Prostate gland (tissue), 2 donors: ENCODE measurements around the gene NAMPT. TPM values are rescaled to one million over a fixed set of nuclear protein-coding genes. Genes with fewer than 3 reads are reported as not detected.
A peak's percentile ranks its signal among the peaks of the same experiment; 100 is the strongest.

Experiments
- DNase-seq: peaks from one replicate; pipeline ENCODE4 v3.0.0-alpha.2; 2019; ENCODE audit warnings: low spot score
- H3K27ac ChIP-seq, 2 donors: fragments of 200-600 bp; sonication (generic); 2 replicates each; pipeline ENCODE4 v1.5.1; 2017 to 2019
- H3K27me3 ChIP-seq: fragments of 200-600 bp; sonication (generic); replicated peaks from 2 replicates; pipeline ENCODE4 v1.5.1; 2019; ENCODE audit not compliant: insufficient read depth
- H3K36me3 ChIP-seq, 2 donors: fragments of 200-600 bp; sonication (generic); 1 replicate in 1 of 2; 2 replicates in 1 of 2; pipeline versions ENCODE4 v1.5.1 to v1.8.1; 2017 to 2019
- H3K4me1 ChIP-seq: fragments of 200-600 bp; sonication (generic); replicated peaks from 2 replicates; pipeline ENCODE4 v1.5.1; 2019
- H3K4me3 ChIP-seq, 2 donors: fragments of 200-600 bp; sonication (generic); 2 replicates each; pipeline ENCODE4 v1.5.1; 2017 to 2019
- H3K9me3 ChIP-seq: fragments of 200-600 bp; sonication (generic); 2 replicates; pipeline ENCODE4 v1.5.1; 2017
- CTCF ChIP-seq, 4 experiments: fragments of 200-600 bp in 2 of 4; fragments of 450-650 bp in 2 of 4; sonication (generic) in 2 of 4; IDR thresholded peaks; 1 replicate in 3 of 4; 2 replicates in 1 of 4; pipeline ENCODE4 v1.5.1; 2016 to 2019; ENCODE audit warnings: antibody characterized with exemption in 4 of 4, mild to moderate bottlenecking in 2 of 4, moderate library complexity in 2 of 4
- POLR2A ChIP-seq: fragments of 450-650 bp; IDR thresholded peaks from one replicate; pipeline ENCODE4 v1.6.1; 2016; ENCODE audit warnings: antibody characterized with exemption, mild to moderate bottlenecking
- POLR2AphosphoS5 ChIP-seq: sonication (generic); formaldehyde crosslinking; IDR thresholded peaks from one replicate; pipeline ENCODE4 v1.6.1; 2017; ENCODE audit warnings: antibody characterized with exemption
- WGBS: methylation state at CpG from one replicate; pipeline ENCODE4 v1.1.5; 2018; 5-methylcytosine and 5-hydroxymethylcytosine counted together
- intact Hi-C: fragments of 100-400 bp; cut with DNase I; formaldehyde crosslinking; loops from one replicate; pipeline ENCODE4 v1.14.2; 2022
- total RNA-seq, 2 donors: library from RNA; depleted of rRNA; stranded (reverse); fragments of >200 nt; gene quantifications; one replicate each; pipeline ENCODE4 v1.1.0, GENCODE V29; 2016

Gene NAMPT
- total RNA-seq, 2 donors from 2014 or later = 108 to 284 TPM

- no peaks in the 10 kb centered on the region for H3K9me3 ChIP-seq
- H3K4me3 ChIP-seq = no peak overlapping the region
- no peak overlapping the region for H3K27ac ChIP-seq
- H3K36me3 ChIP-seq = peaks cover 0 to 5% of the 10 kb centered on the region in 2 donors
- intact Hi-C loops = no loop called here
- H3K4me1 ChIP-seq = no peaks in the 10 kb centered on the region
- TF ChIP-seq POLR2A (no peak), POLR2AphosphoS5 (no peak), CTCF (IDR thresholded peaks at IDR 0.05) (no peak)
- DNase-seq = no peak
- 100% methylated on average over 4 of the region's 4 CpGs for WGBS
- no peaks in the 10 kb centered on the region for H3K27me3 ChIP-seq
Observed at GRCh38 chr7:106247841-106248240, 36.9 kb downstream of the NAMPT start.

- H3K9me3 ChIP-seq = no peaks in the 10 kb centered on the region
- DNase-seq = no peak
- no peaks in the 10 kb centered on the region for H3K4me1 ChIP-seq
- no peak overlapping the region for H3K4me3 ChIP-seq
- 84% methylated on average over 5 of the region's 5 CpGs for WGBS
- TF ChIP-seq CTCF (IDR thresholded peaks at IDR 0.05) (no peak), POLR2AphosphoS5 (no peak), POLR2A (no peak)
- H3K27me3 ChIP-seq = no peaks in the 10 kb centered on the region
- intact Hi-C loops = no loop called here
- no peak overlapping the region for H3K27ac ChIP-seq
- peaks cover 0 to 5% of the 10 kb centered on the region in 2 donors for H3K36me3 ChIP-seq
Observed at GRCh38 chr7:106246902-106247711, 37.7 kb downstream of the NAMPT start.

GRCh38 chr7:106243893-106244292, 40.9 kb downstream of the NAMPT start:
- H3K4me3 ChIP-seq = no peak overlapping the region
- H3K27ac ChIP-seq = no peak overlapping the region
- intact Hi-C loops = no loop called here
- H3K27me3 ChIP-seq = no peaks in the 10 kb centered on the region
- H3K9me3 ChIP-seq = no peaks in the 10 kb centered on the region
- no peaks in the 10 kb centered on the region for H3K36me3 ChIP-seq
- no peak for TF ChIP-seq CTCF (IDR thresholded peaks at IDR 0.05)
- no peak for TF ChIP-seq POLR2A
- TF ChIP-seq POLR2AphosphoS5 = no peak
- WGBS = 39% methylated on average over 2 of the region's 2 CpGs
- no peak for DNase-seq
- H3K4me1 ChIP-seq = peaks cover 4% of the 10 kb centered on the region

- Histone ChIP-seq H3K27ac (peak overlapping the region; percentile 52), H3K4me1 (peaks cover 4% of the 10 kb centered on the region), H3K36me3 (no peaks in the 10 kb centered on the region), H3K27me3 (no peaks in the 10 kb centered on the region), H3K9me3 (no peaks in the 10 kb centered on the region), H3K4me3 (no peak overlapping the region)
- intact Hi-C loops = no loop called here
- peak; percentile 82 for DNase-seq
- WGBS = 34% methylated on average over 3 of the region's 3 CpGs
- TF ChIP-seq CTCF (IDR thresholded peaks at IDR 0.05) = no peak
- TF ChIP-seq POLR2AphosphoS5 = peak; percentile 88
Observed at GRCh38 chr7:106239406-106239805, 45.4 kb downstream of the NAMPT start.

- TF ChIP-seq CTCF (IDR thresholded peaks at IDR 0.05) (no peak), POLR2AphosphoS5 (no peak), POLR2A (no peak)
- Histone ChIP-seq H3K4me1 (peaks cover 4% of the 10 kb centered on the region), H3K4me3 (no peak overlapping the region), H3K27ac (peak overlapping the region in 1 of 2 donors; percentile 52), H3K27me3 (no peaks in the 10 kb centered on the region), H3K9me3 (no peaks in the 10 kb centered on the region), H3K36me3 (no peaks in the 10 kb centered on the region)
- WGBS = 52% methylated on average over 5 of the region's 5 CpGs
- no peak for DNase-seq
- intact Hi-C loops = no loop called here
Observed at GRCh38 chr7:106238830-106239229, 46.0 kb downstream of the NAMPT start.
